Stimulated activated CD8-positive, alpha-beta memory T cell treated with anti-CD3 and anti-CD28 coated beads, Interleukin-15, amount 100 ng/mL, for 48 hours (primary cell): ENCODE results near the gene KLHL40.

Experiments used
- DNase-seq, 2 donors: peaks; one replicate each; pipeline ENCODE4 v3.0.0-alpha.2; 2020; ENCODE audit warnings: low read depth in 2 of 2

Gene KLHL40

GRCh38 chr3:42685363-42685881 lies at the start of gene KLHL40:
Gene KLHL40, plus strand, starts transcription at chr3:42685537. Its CDS starts 82 bp downstream, at chr3:42685619.
- no peak for DNase-seq

- no peak for DNase-seq
Measured at GRCh38 chr3:42637001-42637400, 48.3 kb upstream of the KLHL40 start.

- peak in 1 of 2 donors; percentile 15 for DNase-seq
Measured at GRCh38 chr3:42638339-42638842, 46.9 kb upstream of the KLHL40 start.

- DNase-seq = no peak
Measured at GRCh38 chr3:42639192-42639591, 46.1 kb upstream of the KLHL40 start.

- DNase-seq = no peak
Measured at GRCh38 chr3:42640129-42640528, 45.2 kb upstream of the KLHL40 start.

- DNase-seq = no peak
Measured at GRCh38 chr3:42640771-42641370, 44.5 kb upstream of the KLHL40 start.

- no peak for DNase-seq
Measured at GRCh38 chr3:42647821-42648459, 37.4 kb upstream of the KLHL40 start.

- no peak for DNase-seq
Measured at GRCh38 chr3:42649006-42649405, 36.3 kb upstream of the KLHL40 start.

- DNase-seq = no peak
Measured at GRCh38 chr3:42649783-42650182, 35.6 kb upstream of the KLHL40 start.

- DNase-seq = no peak
Measured at GRCh38 chr3:42651248-42652091, 33.9 kb upstream of the KLHL40 start.

GRCh38 chr3:42652251-42652610 lies 33.1 kb upstream of the KLHL40 start:
- no peak for DNase-seq

GRCh38 chr3:42652611-42653302 lies 32.6 kb upstream of the KLHL40 start:
- DNase-seq = no peak

GRCh38 chr3:42653303-42653559 lies 32.1 kb upstream of the KLHL40 start:
- DNase-seq = no peak

GRCh38 chr3:42653560-42654330 lies 31.6 kb upstream of the KLHL40 start, which contains the start of gene ZBTB47:
Gene ZBTB47, plus strand, starts transcription at chr3:42653697. Its CDS starts 4,659 bp downstream, at chr3:42658356.
- DNase-seq = no peak

- DNase-seq = no peak
Measured at GRCh38 chr3:42654331-42655201, 30.8 kb upstream of the KLHL40 start.

- DNase-seq = no peak
Measured at GRCh38 chr3:42655331-42655888, 29.9 kb upstream of the KLHL40 start.

- no peak for DNase-seq
Measured at GRCh38 chr3:42655980-42656679, 29.2 kb upstream of the KLHL40 start.

GRCh38 chr3:42656680-42657610 lies 28.4 kb upstream of the KLHL40 start:
- DNase-seq = no peak
